Activated CD8-positive, alpha-beta memory T cell treated with anti-CD3 and anti-CD28 coated beads, Interleukin-2, amount 50 U/mL, for 24 hours (primary cell): ENCODE measurements around the gene UGCG.
"Not testable (repeated sequence)": the region's sequence is repeated elsewhere in the genome, so short reads cannot be mapped to it uniquely, and the experiment has no call there.

ENCODE experiments used
- DNase-seq: peaks from one replicate; pipeline ENCODE4 v3.0.0-alpha.2; 2020; ENCODE audit errors: extremely low read depth

The UGCG gene

GRCh38 chr9:111955048-111955447 lies 58.4 kb downstream of the UGCG start:
- DNase-seq: no peak

GRCh38 chr9:111957856-111958631 lies 61.4 kb downstream of the UGCG start:
- DNase-seq: no peak

- no peak for DNase-seq
These were observed 63.1 kb downstream of the UGCG start for GRCh38 chr9:111959468-111960359.

GRCh38 chr9:111960485-111960884 lies 63.9 kb downstream of the UGCG start:
- DNase-seq: not testable (repeated sequence)

GRCh38 chr9:111961009-111961408 lies 64.4 kb downstream of the UGCG start:
- DNase-seq: no peak

- no peak for DNase-seq
These were observed 65.0 kb downstream of the UGCG start for GRCh38 chr9:111961575-111961974.

GRCh38 chr9:111962021-111962420 lies 65.4 kb downstream of the UGCG start:
- no peak for DNase-seq

- no peak for DNase-seq
These were observed 67.4 kb downstream of the UGCG start for GRCh38 chr9:111963995-111964394.

- no peak for DNase-seq
These were observed 69.0 kb downstream of the UGCG start for GRCh38 chr9:111965566-111966019.

GRCh38 chr9:111966124-111966723 lies 69.6 kb downstream of the UGCG start:
- no peak for DNase-seq

- DNase-seq: no peak
These were observed 70.3 kb downstream of the UGCG start for GRCh38 chr9:111966861-111967291.

GRCh38 chr9:111967621-111968020 lies 71.0 kb downstream of the UGCG start:
- no peak for DNase-seq

- DNase-seq: no peak
These were observed 72.4 kb downstream of the UGCG start for GRCh38 chr9:111969061-111969460.

GRCh38 chr9:111969622-111970021 lies 73.0 kb downstream of the UGCG start:
- DNase-seq: no peak

- no peak for DNase-seq
These were observed 74.2 kb downstream of the UGCG start for GRCh38 chr9:111970827-111971226.

GRCh38 chr9:111974092-111974681 lies 77.6 kb downstream of the UGCG start:
- DNase-seq: no peak

GRCh38 chr9:111975709-111976108 lies 79.1 kb downstream of the UGCG start:
- no peak for DNase-seq

GRCh38 chr9:111978616-111979015 lies 82.0 kb downstream of the UGCG start:
- DNase-seq: no peak

GRCh38 chr9:111979561-111979960 lies 82.9 kb downstream of the UGCG start:
- DNase-seq: no peak

- no peak for DNase-seq
These were observed 83.8 kb downstream of the UGCG start for GRCh38 chr9:111980398-111980797.

GRCh38 chr9:111983484-111983908 lies 86.9 kb downstream of the UGCG start:
- no peak for DNase-seq
